Neural cell (in vitro differentiated cells): Measurements from ENCODE around the gene PLA2G2F.

Source experiments
- CTCF ChIP-seq: fragments of 450-650 bp; IDR thresholded peaks from 2 replicates; pipeline ENCODE4 v1.5.1; 2014; ENCODE audit warnings: antibody characterized with exemption, mild to moderate bottlenecking, moderate library complexity; ENCODE audit not compliant: poor library complexity, severe bottlenecking
- EP300 ChIP-seq: fragments of 450-650 bp; conservative IDR thresholded peaks from 2 replicates; pipeline ENCODE4 v1.6.1; 2014; ENCODE audit warnings: antibody characterized with exemption, mild to moderate bottlenecking, moderate library complexity; ENCODE audit not compliant: poor library complexity, severe bottlenecking
- EZH2 ChIP-seq: fragments of 200-600, 300-800 bp; shearing (Covaris generic), sonication (generic); IDR thresholded peaks from 2 replicates; pipeline ENCODE4 v1.6.1; 2014; ENCODE audit warnings: antibody characterized with exemption, low read length, borderline replicate concordance, mild to moderate bottlenecking; ENCODE audit not compliant: insufficient read depth, poor library complexity, severe bottlenecking
- MXI1 ChIP-seq: fragments of 450-650 bp; conservative IDR thresholded peaks from 2 replicates; pipeline ENCODE4 v1.6.1; 2014; ENCODE audit warnings: antibody characterized with exemption, mild to moderate bottlenecking; ENCODE audit not compliant: poor library complexity, severe bottlenecking
- POLR2AphosphoS5 ChIP-seq: IDR thresholded peaks from 2 replicates; pipeline ENCODE4 v1.6.1; 2012
- RAD21 ChIP-seq: fragments of 450-650 bp; conservative IDR thresholded peaks from 2 replicates; pipeline ENCODE4 v1.6.1; 2014; ENCODE audit warnings: antibody characterized with exemption, mild to moderate bottlenecking, moderate library complexity
- REST ChIP-seq: IDR thresholded peaks from 2 replicates; pipeline ENCODE4 v1.6.1; 2012; ENCODE audit warnings: borderline replicate concordance
- SMC3 ChIP-seq: fragments of 450-650 bp; conservative IDR thresholded peaks from 2 replicates; pipeline ENCODE4 v1.6.1; 2014; ENCODE audit warnings: antibody characterized with exemption, mild to moderate bottlenecking, moderate library complexity; ENCODE audit not compliant: poor library complexity

- TF ChIP-seq CTCF = no peak
- no peak for TF ChIP-seq POLR2AphosphoS5
- TF ChIP-seq EP300 = no peak
- TF ChIP-seq EZH2 = no peak
- no peak for TF ChIP-seq RAD21
- no peak for TF ChIP-seq MXI1
- no peak for TF ChIP-seq REST
- TF ChIP-seq SMC3 = no peak
These were observed 1.5 kb upstream of the PLA2G2F start for GRCh38 chr1:20137604-20138003.
